GM23248 (cell line): ENCODE measurements around the gene WDR6.

ENCODE experiments used
- EZH2 ChIP-seq: fragments of 200-600 bp; sonication (generic); IDR thresholded peaks from 2 replicates; pipeline ENCODE4 v1.6.1; 2018; ENCODE audit warnings: antibody characterized with exemption, mild to moderate bottlenecking; ENCODE audit not compliant: insufficient read depth, poor library complexity, severe bottlenecking
- EZH2phosphoT487 ChIP-seq: fragments of 200-600 bp; sonication (generic); IDR thresholded peaks from 2 replicates; pipeline ENCODE4 v1.6.1; 2018; ENCODE audit warnings: antibody characterized with exemption, moderate library complexity, mild to moderate bottlenecking, low read depth; ENCODE audit not compliant: insufficient read depth

DNA sequence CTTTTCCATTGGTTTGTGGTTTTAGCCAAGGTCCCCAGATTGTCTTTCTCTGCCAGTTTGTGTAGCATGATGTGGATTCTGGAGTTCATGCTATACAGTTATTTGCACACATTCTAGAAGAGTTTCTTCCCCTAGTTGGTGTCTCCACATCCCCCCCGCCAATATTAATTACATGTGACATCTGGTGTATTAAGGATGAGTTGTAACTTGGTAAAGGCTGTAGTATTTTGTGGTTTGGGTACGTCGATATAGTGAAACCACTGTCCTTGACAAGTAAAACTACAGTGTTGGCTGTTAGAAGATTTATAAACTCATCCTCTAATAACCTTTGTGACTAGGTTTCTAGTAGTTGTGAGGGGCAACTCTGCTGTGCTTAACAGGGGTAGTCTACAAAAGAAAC lies 40.8 kb upstream of the WDR6 start:
- TF ChIP-seq EZH2phosphoT487 = no peak
- no peak for TF ChIP-seq EZH2
